ENCODE measurements around the gene PLEKHG4B.

- no peak for TF ChIP-seq CTCF (IDR thresholded peaks at IDR 0.05)
- TF ChIP-seq POLR2A (IDR thresholded peaks at IDR 0.05) = no peak
These were observed 61.3 kb downstream of the PLEKHG4B start for GRCh38 chr5:153256-153655.

Data from thyroid gland (tissue), 4 donors.